ENCODE data around the gene IL17C.

The IL17C gene

GRCh38 chr16:88687254-88687576, 48.8 kb downstream of the IL17C start:
- DNase-seq = no peak

DNA sequence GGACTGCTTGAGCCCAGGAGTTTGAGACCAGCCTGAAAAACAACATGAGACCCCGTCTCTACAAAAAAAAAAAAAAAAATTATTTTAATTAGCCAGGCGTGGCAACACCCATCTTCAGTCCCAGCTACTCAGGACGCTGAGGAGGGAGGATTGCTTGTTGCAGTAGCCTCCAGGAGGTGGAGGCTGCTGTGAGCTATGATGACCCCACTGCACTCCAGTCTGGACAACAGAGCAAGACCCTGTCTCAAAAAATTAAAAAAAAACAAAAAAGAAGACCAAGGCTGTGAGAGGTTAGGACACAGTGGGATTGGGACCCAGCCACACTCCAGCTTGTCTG, 49.3 kb downstream of the IL17C start:
- DNase-seq = no peak

GRCh38 chr16:88688013-88688778, 49.8 kb downstream of the IL17C start:
- DNase-seq = no peak

All from activated gamma-delta T cell treated with Interleukin-2 at 50 U/mL for 16 hours (primary cell).